ENCODE measurements around the gene MROH9. TPM values are rescaled to one million over a fixed set of nuclear protein-coding genes. Genes with fewer than 3 reads are reported as not detected.

Gene MROH9
- total and polyA plus RNA-seq, 2 of the 13 experiments (the other 11 are each of a cell fraction or from before 2014, with no cell fraction given): not detected

- CTCF ChIA-PET (ENCODE audit: low intra/inter-chr PET ratio, low total read pairs): no interaction called here
Observed at GRCh38 chr1:171112119-171112518, 176.8 kb downstream of the MROH9 start.

DNA sequence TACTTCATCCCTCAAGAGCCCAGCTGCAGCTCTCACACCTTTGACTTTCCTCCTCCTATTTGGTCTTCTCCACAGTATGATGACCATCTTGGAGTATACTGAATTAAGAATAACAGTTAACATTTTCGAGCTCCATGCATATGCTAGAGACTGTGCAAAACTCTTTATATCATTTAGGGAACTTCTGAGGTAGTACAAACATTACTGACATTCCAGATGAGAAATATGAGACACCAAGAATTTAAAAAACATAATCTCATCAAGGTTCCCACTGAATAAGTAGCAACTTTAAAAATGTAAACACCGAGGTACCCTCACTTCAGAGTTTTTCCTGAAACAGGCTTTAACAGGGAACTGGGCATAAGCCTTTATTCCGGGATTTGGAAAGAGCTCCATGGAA is 178.0 kb downstream of the MROH9 start:
- Histone ChIP-seq H4K20me1 (ENCODE audit: insufficient read depth, low read length) (no peaks in the 10 kb centered on the region), H3K4me3 (replicated peaks in 1 of 3; ENCODE audit: insufficient read depth in 1 of 3, low read depth in 2 of 3, low read length in 3 of 3) (no peak overlapping the region), H3K4me2 (ENCODE audit: low read depth, low read length) (no peak overlapping the region), H3K9me3 (ENCODE audit: low read length) (no peaks in the 10 kb centered on the region), H3K79me2 (ENCODE audit: insufficient read depth, low read length) (no peaks in the 10 kb centered on the region), H3K9ac (ENCODE audit: insufficient read depth, low read depth, low read length) (no peak overlapping the region), H3K27me3 (ENCODE audit: control insufficient read depth in 1 of 2, insufficient read depth in 2 of 2, low read length in 2 of 2) (no peaks in the 10 kb centered on the region), H3K4me1 (ENCODE audit: insufficient read depth, low read length) (no peaks in the 10 kb centered on the region), H3K27ac (ENCODE audit: extremely low read length, insufficient read depth, low read length) (no peak overlapping the region), H2AFZ (ENCODE audit: low read length) (no peak overlapping the region), H3K36me3 (replicated peaks in 1 of 2; ENCODE audit: control insufficient read depth in 1 of 2, insufficient read depth in 2 of 2, low read length in 2 of 2) (no peaks in the 10 kb centered on the region)
- intact Hi-C loops (cut with micrococcal nuclease; ENCODE audit: unreplicated experiment) (no loop called here), in situ Hi-C loops (cut with HindIII; ENCODE audit: extremely low pct_ligation_motif_present, low pct_unique_long_range_greater_than_20kb) (no loop called here)
- FAIRE-seq (no peak), ATAC-seq (no peak), DNase-seq (ENCODE audit: low spot score) (no peak)
- TF ChIP-seq CBX1 (IDR thresholded peaks at IDR 0.05; ENCODE audit: low read depth): no peak
- WGBS (ENCODE audit: low lambda C conversion rate): 16% methylated on average over 3 of the region's 3 CpGs
- no TSS peak for BruUV-seq (replicated peaks)
- POLR2A ChIA-PET: no interaction called here
- CTCF ChIA-PET (ENCODE audit: low intra/inter-chr PET ratio, low total read pairs): no interaction called here

More at GRCh38 chr1:171112119-171112518, 176.8 kb downstream of the MROH9 start:
- H3K4me2 ChIP-seq (ENCODE audit: low read depth, low read length): no peak overlapping the region
- in situ Hi-C loops (cut with HindIII; ENCODE audit: extremely low pct_ligation_motif_present, low pct_unique_long_range_greater_than_20kb) (no loop called here), intact Hi-C loops (cut with micrococcal nuclease; ENCODE audit: unreplicated experiment) (no loop called here)
- POLR2A ChIA-PET: no interaction called here
- no TSS peak for BruUV-seq (replicated peaks)
- no peak for TF ChIP-seq PRPF4 (IDR thresholded peaks at IDR 0.05; ENCODE audit: low read depth, low read length, poor library complexity, severe bottlenecking)
- H3K9ac ChIP-seq (ENCODE audit: insufficient read depth, low read depth, low read length): no peak overlapping the region
- 33% methylated on average over 3 of the region's 3 CpGs for WGBS (ENCODE audit: low lambda C conversion rate)
- no peaks in the 10 kb centered on the region for H3K36me3 ChIP-seq (replicated peaks in 1 of 2; ENCODE audit: control insufficient read depth in 1 of 2, insufficient read depth in 2 of 2, low read length in 2 of 2)
- DNase-seq (ENCODE audit: low spot score) (no peak), ATAC-seq (no peak), FAIRE-seq (no peak)
- H3K4me1 ChIP-seq (ENCODE audit: insufficient read depth, low read length): no peaks in the 10 kb centered on the region
- no peaks in the 10 kb centered on the region for H3K27me3 ChIP-seq (ENCODE audit: control insufficient read depth in 1 of 2, insufficient read depth in 2 of 2, low read length in 2 of 2)
- H3K4me3 ChIP-seq (replicated peaks in 1 of 3; ENCODE audit: insufficient read depth in 1 of 3, low read depth in 2 of 3, low read length in 3 of 3): no peak overlapping the region
- H4K20me1 ChIP-seq (ENCODE audit: insufficient read depth, low read length): no peaks in the 10 kb centered on the region
- H2AFZ ChIP-seq (ENCODE audit: low read length): no peak overlapping the region
- no peaks in the 10 kb centered on the region for H3K9me3 ChIP-seq (ENCODE audit: low read length)
- no peak overlapping the region for H3K27ac ChIP-seq (ENCODE audit: extremely low read length, insufficient read depth, low read length)
- no peaks in the 10 kb centered on the region for H3K79me2 ChIP-seq (ENCODE audit: insufficient read depth, low read length)

MicroRNAs encoded within 50 kb of the gene (microRNA counts, 767-probe panel; counts per million panel counts)
- microRNA hsa-miR-1295a: not detected

Small RNA genes within 50 kb of the gene (microRNA-seq; reads per million reads assigned to microRNA genes)
- gene MIR1295A: not detected
- not detected for gene MIR1295B

Small RNA genes within 50 kb of the gene (small RNA-seq; reads per million reads assigned to genes)
- 0 reads per million in 3 experiments for gene MIR1295A (ENCODE audit: insufficient read depth in 2 of 3, insufficient read length in 3 of 3, low read depth in 2 of 3, low replicate concordance in 1 of 3)

Other genes starting within 250 kb of the MROH9 start
- not detected in 2 replicates for gene FMO3, start 155.4 kb downstream of the MROH9 start, total RNA-seq (2016; rRNA removed; fragmentation: Illumina TruSeq; extraction: Trizol)
- not detected in 2 replicates for gene FMO3, start 155.4 kb downstream of the MROH9 start, polyA plus RNA-seq (2011; rRNA removed)
- gene FMO2, start 249.8 kb downstream of the MROH9 start, total RNA-seq (2016; rRNA removed; fragmentation: Illumina TruSeq; extraction: Trizol): not detected in 2 replicates
- not detected in 2 replicates for gene FMO2, start 249.8 kb downstream of the MROH9 start, polyA plus RNA-seq (2011; rRNA removed)